GM21723 (cell line): Measurements from ENCODE around the gene FCAR.
"Not testable (repeated sequence)": the region's sequence is repeated elsewhere in the genome, so short reads cannot be mapped to it uniquely, and the experiment has no call there.

Experiments used
- ATAC-seq: cut with Tn5 transposase; IDR thresholded peaks from one replicate; pipeline ENCODE4 v1.9.1; 2021; ENCODE audit warnings: mild to moderate bottlenecking, moderate library complexity; ENCODE audit not compliant: unreplicated experiment

Gene FCAR

DNA sequence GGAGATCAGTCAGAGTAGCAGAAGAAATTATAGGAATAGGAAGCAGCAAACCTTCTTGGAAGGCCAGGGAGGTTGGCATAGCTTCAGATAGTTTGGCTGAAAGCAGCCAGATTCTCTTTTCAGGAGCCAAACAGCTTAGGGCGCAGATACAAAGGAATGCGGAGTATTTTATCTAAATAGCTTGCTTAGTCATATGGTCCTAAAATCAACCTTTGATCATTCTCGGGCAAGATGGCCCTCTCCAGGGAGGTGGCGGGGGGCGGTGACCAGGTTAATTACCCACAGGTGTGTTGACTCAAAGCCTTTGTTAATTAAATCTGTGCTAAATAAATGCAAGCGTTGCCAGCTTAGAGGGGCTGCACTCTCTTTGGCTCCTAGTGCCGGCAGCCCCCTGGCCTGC lies 19.4 kb downstream of the FCAR start:
- no peak for ATAC-seq

GRCh38 chr19:54894106-54894505 lies 20.1 kb downstream of the FCAR start:
- ATAC-seq, result not testable (repeated sequence)

GRCh38 chr19:54896036-54896435 lies 22.0 kb downstream of the FCAR start:
- no peak for ATAC-seq

- ATAC-seq, result not testable (repeated sequence)
These were observed 24.6 kb downstream of the FCAR start for GRCh38 chr19:54898685-54899084.

DNA sequence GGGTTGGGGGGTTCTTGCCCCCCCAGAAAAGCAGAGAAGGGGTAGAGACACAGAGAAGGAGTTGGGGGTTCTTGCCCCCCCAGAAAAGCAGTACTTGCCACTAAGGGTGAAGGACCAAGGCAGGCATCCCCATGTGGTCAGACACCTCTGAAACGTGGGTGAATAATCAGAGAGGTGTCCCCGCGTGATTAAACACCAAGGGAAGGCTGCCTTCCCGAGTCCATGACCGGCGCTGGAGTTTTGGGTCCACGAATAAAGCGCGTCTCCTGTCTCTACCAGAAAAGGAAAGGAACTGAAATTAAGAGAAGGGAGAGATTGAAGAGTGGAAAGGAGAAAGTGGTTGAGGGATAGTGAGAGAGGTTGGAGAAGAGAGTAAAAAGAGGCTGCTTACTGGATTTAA lies 25.6 kb downstream of the FCAR start:
- not testable (repeated sequence) for ATAC-seq

- ATAC-seq, result not testable (repeated sequence)
These were observed 27.1 kb downstream of the FCAR start for GRCh38 chr19:54901153-54901552.

DNA sequence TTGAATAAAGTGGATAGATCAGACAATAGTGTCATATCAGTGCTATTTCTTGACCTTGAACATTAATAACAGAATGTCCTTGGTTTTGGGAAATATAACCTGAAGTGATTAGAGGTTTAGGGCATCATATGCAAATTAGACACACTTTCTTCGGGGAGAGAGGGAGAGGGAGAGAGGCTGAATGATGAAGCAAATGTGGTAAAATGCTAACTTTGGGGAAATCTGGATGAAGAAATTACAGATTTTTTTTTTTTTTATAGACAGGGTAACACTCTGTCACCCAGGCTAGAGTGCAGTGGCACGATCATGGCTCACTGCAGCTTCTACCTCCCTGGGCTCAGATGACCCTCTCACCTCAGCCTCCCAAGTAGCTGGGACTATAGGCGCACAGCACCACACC lies 28.0 kb downstream of the FCAR start:
- no peak for ATAC-seq

- no peak for ATAC-seq
These were observed 29.3 kb downstream of the FCAR start for GRCh38 chr19:54903303-54903702.

DNA sequence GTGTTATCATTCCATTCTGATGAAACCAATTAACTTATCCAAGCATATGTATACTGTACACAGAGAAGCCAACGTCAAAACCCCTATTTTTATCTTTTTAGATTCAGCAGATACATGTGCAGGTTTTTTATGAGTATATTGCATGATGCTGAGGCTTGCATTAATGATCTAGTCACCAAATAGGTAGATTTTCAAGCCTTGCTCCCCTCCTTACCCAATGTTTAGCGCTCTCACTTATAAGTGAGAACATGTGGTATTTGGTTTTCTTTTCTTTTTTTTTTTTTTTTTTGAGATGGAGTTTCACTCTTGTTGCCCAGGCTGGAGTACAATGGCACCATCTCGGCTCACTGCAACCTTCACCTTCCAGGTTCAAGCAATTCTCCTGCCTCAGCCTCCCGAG lies 30.2 kb downstream of the FCAR start:
- ATAC-seq, result not testable (repeated sequence)

GRCh38 chr19:54905421-54905802 lies 31.4 kb downstream of the FCAR start:
- no peak for ATAC-seq

DNA sequence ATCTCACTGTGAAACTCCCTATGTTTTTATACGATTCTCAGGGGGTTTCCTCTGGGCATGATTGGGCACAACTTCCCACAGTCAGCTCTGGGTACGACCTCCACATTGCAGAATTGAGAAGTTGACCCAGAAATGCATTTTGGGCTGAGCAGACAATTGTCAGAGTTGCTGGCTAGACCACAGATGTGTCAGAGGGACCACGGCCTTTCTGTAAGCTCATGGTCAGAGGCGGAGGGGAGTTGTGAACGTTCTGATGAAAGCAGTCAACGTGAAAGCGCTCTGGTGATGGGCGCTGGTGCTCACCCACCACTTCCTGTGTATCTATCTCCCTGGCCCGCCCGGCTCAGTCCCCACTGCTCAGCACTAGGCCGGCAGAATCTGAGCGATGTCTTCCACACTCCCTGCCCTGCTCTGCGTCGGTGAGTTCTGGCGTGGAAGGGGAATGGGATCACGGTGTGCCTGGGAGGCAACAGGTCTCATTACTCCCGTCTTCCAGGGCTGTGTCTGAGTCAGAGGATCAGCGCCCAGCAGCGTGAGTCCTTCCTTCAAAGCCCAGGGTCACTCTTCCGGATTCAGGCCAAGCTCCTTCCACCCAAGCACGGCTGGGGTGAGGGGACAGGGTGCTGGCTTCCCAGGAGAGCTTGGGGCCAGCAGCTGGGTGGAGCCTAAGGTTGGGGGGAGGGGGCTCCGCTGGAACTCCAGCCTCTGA lies 31.9 kb downstream of the FCAR start, which contains the start of gene NCR1:
Gene NCR1, plus strand, starts transcription at position 346 of the 709 bp plus-strand sequence. Its CDS starts 40 bp downstream, at position 386.
- no peak for ATAC-seq

- ATAC-seq, result no peak
These were observed 32.8 kb downstream of the FCAR start for GRCh38 chr19:54906819-54907218.

GRCh38 chr19:54907899-54908298 lies 33.9 kb downstream of the FCAR start:
- ATAC-seq, result not testable (repeated sequence)

DNA sequence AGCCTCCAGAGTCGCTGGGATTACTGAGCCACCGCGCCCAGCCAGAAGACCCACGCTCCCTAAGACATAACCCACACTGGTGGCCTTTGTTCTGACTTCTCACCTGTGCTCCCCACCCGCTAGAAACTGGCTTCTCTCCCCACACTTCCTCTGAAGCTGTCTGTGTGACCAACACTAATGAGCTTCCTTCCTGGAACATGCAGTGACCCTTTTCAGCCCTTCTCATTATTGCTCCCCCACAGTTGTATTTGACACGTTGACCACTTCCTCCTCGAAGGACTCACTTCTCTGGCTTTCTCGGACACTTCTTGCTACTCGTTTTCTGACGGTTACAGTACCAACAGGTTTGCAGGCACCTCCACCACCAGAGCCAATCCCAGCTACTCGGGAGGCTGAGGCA lies 42.8 kb downstream of the FCAR start:
- no peak for ATAC-seq

- no peak for ATAC-seq
These were observed 44.5 kb downstream of the FCAR start for GRCh38 chr19:54918499-54918898.

- ATAC-seq, result not testable (repeated sequence)
These were observed 45.9 kb downstream of the FCAR start for GRCh38 chr19:54919646-54920563.

GRCh38 chr19:54921082-54921481 lies 47.0 kb downstream of the FCAR start:
- ATAC-seq, result no peak

- ATAC-seq, result no peak
These were observed 49.2 kb downstream of the FCAR start for GRCh38 chr19:54923276-54923675.

GRCh38 chr19:54928299-54928698 lies 54.3 kb downstream of the FCAR start:
- ATAC-seq, result no peak

GRCh38 chr19:54937926-54938325 lies 63.9 kb downstream of the FCAR start:
- no peak for ATAC-seq

DNA sequence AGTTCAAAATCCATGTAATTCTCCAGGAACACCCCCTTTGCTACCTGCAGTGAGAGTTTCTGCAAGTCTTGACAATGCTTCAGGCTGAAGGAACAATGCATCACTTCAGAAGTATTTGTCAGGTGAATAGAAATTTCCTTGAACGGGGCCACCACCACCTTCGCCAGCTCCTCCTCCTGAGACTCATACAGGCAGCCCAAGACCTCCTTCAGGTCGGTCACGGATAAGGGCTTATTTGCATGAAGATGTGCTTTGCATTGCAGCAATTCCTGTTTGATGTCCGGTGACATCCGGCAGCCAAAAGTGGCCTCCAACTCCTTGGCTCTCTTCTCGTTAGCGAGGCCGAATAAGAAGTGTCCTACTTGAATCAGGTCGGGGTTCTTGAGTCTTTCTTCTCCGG lies 64.9 kb downstream of the FCAR start:
- no peak for ATAC-seq

- not testable (repeated sequence) for ATAC-seq
These were observed 65.5 kb downstream of the FCAR start for GRCh38 chr19:54939538-54939937.
